ENCODE measurements around the gene FETUB. TPM values are rescaled to one million over a fixed set of nuclear protein-coding genes. Genes with fewer than 3 reads are reported as not detected.

The FETUB gene
- total RNA-seq, 2 experiments from 2014 or later: not detected

DNA sequence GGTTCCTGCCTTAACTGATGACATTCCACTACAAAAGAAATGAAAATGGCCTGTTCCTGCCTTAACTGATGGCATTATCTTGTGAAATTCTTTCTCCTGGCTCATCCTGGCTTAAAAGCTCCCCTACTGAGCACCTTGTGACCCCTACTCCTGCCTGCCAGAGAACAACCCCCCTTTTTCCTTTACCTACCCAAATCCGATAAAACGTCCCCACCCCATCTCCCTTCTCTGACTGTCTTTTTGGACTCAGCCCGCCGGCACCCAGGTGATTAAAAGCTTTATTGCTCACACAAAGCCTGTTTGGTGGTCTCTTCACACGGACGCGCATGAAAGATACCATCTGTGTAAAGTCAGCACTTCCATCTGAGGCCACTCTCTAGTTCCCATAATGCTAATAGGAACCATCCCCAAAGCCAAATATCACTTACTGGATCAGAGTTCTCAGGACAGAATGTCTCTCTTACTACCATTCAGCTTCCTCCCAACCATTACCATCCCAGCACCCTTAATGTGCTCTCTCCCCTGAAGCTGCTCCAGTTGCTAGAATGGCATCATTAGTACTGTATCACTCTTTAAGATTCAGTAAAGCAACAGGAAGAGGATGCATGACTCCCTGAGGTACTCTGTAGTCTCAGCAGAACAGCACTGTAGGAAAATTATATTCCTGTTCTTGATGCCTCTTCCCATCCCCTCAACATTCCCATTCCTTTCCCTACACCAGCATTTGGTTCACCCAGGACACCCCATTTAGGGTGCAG lies 23.3 kb downstream of the FETUB start:
- H3K4me3 ChIP-seq (ENCODE audit: low read depth, low read length, poor library complexity, severe bottlenecking): no peak overlapping the region
- H2AFZ ChIP-seq (ENCODE audit: low read length): no peak overlapping the region
- CTCF ChIA-PET (ENCODE audit: unreplicated experiment): no interaction called here
- H3K4me2 ChIP-seq (ENCODE audit: low read length): no peak overlapping the region
- no peaks in the 10 kb centered on the region for H3K4me1 ChIP-seq (ENCODE audit: insufficient read depth, low read length, poor library complexity, severe bottlenecking)
- no peaks in the 10 kb centered on the region for H3K79me2 ChIP-seq (ENCODE audit: insufficient read depth, low read depth, low read length)
- TF ChIP-seq, protein P1, sequence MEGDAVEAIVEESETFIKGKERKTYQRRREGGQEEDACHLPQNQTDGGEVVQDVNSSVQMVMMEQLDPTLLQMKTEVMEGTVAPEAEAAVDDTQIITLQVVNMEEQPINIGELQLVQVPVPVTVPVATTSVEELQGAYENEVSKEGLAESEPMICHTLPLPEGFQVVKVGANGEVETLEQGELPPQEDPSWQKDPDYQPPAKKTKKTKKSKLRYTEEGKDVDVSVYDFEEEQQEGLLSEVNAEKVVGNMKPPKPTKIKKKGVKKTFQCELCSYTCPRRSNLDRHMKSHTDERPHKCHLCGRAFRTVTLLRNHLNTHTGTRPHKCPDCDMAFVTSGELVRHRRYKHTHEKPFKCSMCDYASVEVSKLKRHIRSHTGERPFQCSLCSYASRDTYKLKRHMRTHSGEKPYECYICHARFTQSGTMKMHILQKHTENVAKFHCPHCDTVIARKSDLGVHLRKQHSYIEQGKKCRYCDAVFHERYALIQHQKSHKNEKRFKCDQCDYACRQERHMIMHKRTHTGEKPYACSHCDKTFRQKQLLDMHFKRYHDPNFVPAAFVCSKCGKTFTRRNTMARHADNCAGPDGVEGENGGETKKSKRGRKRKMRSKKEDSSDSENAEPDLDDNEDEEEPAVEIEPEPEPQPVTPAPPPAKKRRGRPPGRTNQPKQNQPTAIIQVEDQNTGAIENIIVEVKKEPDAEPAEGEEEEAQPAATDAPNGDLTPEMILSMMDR (conservative IDR thresholded peaks at IDR 0.05; ENCODE audit: low read length): no peak
- no TSS peak for BruUV-seq (replicated peaks)
- no peak for DNase-seq (ENCODE audit: low spot score)
- no peaks in the 10 kb centered on the region for H3K9me2 ChIP-seq (ENCODE audit: insufficient read depth, low read length)
- no peaks in the 10 kb centered on the region for H3K9me3 ChIP-seq (ENCODE audit: low read length)
- no peaks in the 10 kb centered on the region for H3K36me3 ChIP-seq (ENCODE audit: insufficient read depth, low read length)
- POLR2A ChIA-PET: no interaction called here
- H4K20me1 ChIP-seq (ENCODE audit: insufficient read depth, low read length): no peaks in the 10 kb centered on the region
- intact Hi-C loops (cut with micrococcal nuclease; ENCODE audit: unreplicated experiment): no loop called here
- no peak overlapping the region for H3K27ac ChIP-seq (ENCODE audit: low read depth, low read length, poor library complexity, severe bottlenecking)

DNA sequence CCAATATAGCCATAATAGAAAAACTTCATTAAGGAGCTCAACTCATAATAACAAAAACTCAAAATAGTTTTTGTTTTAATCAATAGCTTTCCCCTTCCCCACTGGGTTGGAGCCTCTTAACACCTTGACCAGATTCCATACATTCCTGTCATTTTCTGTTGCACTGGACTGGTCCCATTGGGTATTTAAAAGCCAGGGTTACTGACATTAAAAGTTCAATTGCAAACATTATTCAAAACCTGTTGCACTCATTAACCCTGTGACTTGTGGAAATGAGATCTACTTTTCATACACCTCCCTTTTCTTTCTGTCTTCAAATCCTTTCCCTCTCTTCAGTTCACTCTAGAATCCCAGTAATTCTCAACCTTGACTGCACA lies 23.9 kb downstream of the FETUB start:
- H3K9me2 ChIP-seq (ENCODE audit: insufficient read depth, low read length): no peaks in the 10 kb centered on the region
- no peak overlapping the region for H2AFZ ChIP-seq (ENCODE audit: low read length)
- TF ChIP-seq, protein P1 (conservative IDR thresholded peaks at IDR 0.05; ENCODE audit: low read length): no peak
- TF ChIP-seq EZH2phosphoT487 (IDR thresholded peaks at IDR 0.05; ENCODE audit: borderline replicate concordance, low read depth, low read length): no peak
- H3K79me2 ChIP-seq (ENCODE audit: insufficient read depth, low read depth, low read length): no peaks in the 10 kb centered on the region
- no peak overlapping the region for H3K4me2 ChIP-seq (ENCODE audit: low read length)
- POLR2A ChIA-PET: no interaction called here
- no peaks in the 10 kb centered on the region for H3K36me3 ChIP-seq (ENCODE audit: insufficient read depth, low read length)
- BruUV-seq (replicated peaks): no TSS peak
- intact Hi-C loops (cut with micrococcal nuclease; ENCODE audit: unreplicated experiment): no loop called here
- H3K4me3 ChIP-seq (ENCODE audit: low read depth, low read length, poor library complexity, severe bottlenecking): no peak overlapping the region
- H4K20me1 ChIP-seq (ENCODE audit: insufficient read depth, low read length): no peaks in the 10 kb centered on the region
- CTCF ChIA-PET (ENCODE audit: unreplicated experiment): no interaction called here
- H3K4me1 ChIP-seq (ENCODE audit: insufficient read depth, low read length, poor library complexity, severe bottlenecking): peaks cover under 1% of the 10 kb centered on the region
- no peak for DNase-seq (ENCODE audit: low spot score)
- H3K27ac ChIP-seq (ENCODE audit: low read depth, low read length, poor library complexity, severe bottlenecking): no peak overlapping the region
- H3K9me3 ChIP-seq (ENCODE audit: low read length): no peaks in the 10 kb centered on the region

DNA sequence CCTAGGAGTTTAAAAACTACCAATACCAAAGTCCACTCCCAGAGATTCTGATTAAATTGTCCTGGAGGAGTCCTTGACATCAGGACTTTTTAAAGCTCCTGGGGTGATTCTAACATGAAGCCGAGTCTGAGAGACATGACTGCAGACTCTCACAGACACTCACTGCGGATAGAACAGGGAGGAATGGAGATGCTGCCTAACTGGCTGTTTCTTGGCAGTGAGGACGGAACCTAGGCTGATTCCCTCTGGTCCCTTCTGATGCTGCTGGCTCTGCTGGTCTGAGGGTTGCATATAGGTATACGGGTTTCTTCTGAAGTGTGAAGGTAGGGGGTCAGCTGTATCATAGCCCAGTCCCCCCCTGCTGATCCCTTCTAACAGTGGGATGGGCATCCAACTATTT lies 24.3 kb downstream of the FETUB start:
- Histone ChIP-seq H3K79me2 (ENCODE audit: insufficient read depth, low read depth, low read length) (no peaks in the 10 kb centered on the region), H3K4me2 (ENCODE audit: low read length) (no peak overlapping the region), H3K9me2 (ENCODE audit: insufficient read depth, low read length) (no peaks in the 10 kb centered on the region), H2AFZ (ENCODE audit: low read length) (no peak overlapping the region), H3K27ac (ENCODE audit: low read depth, low read length, poor library complexity, severe bottlenecking) (no peak overlapping the region), H4K20me1 (ENCODE audit: insufficient read depth, low read length) (no peaks in the 10 kb centered on the region), H3K9me3 (ENCODE audit: low read length) (no peaks in the 10 kb centered on the region), H3K4me3 (ENCODE audit: low read depth, low read length, poor library complexity, severe bottlenecking) (no peak overlapping the region), H3K36me3 (ENCODE audit: insufficient read depth, low read length) (no peaks in the 10 kb centered on the region), H3K4me1 (ENCODE audit: insufficient read depth, low read length, poor library complexity, severe bottlenecking) (peaks cover 5% of the 10 kb centered on the region)
- intact Hi-C loops (cut with micrococcal nuclease; ENCODE audit: unreplicated experiment): no loop called here
- ChIA-PET CTCF (ENCODE audit: unreplicated experiment) (no interaction called here), POLR2A (no interaction called here)
- DNase-seq (ENCODE audit: low spot score): no peak
- TF ChIP-seq EZH2phosphoT487 (IDR thresholded peaks at IDR 0.05; ENCODE audit: borderline replicate concordance, low read depth, low read length): no peak
- TF ChIP-seq, protein P1 (conservative IDR thresholded peaks at IDR 0.05; ENCODE audit: low read length): no peak
- no TSS peak for BruUV-seq (replicated peaks)

Measured in OCI-LY7 (cell line).